HepG2 (cell line): ENCODE measurements around the gene DOCK4. TPM values are rescaled to one million over a fixed set of nuclear protein-coding genes. Genes with fewer than 3 reads are reported as not detected.

Experiments used
- ATAD3A ChIP-seq: sonication (generic); formaldehyde crosslinking; IDR thresholded peaks from 2 replicates; pipeline ENCODE4 v1.4.0; 2020; ENCODE audit warnings: missing genetic modification reagents
- CBX2 ChIP-seq, 2 experiments: fragments of 200-600 bp in 1 of 2; sonication (generic); formaldehyde crosslinking in 1 of 2; IDR thresholded peaks; 2 replicates each; pipeline versions ENCODE4 v1.7.0 to v1.8.1; 2018 to 2022; ENCODE audit warnings: low read depth in 2 of 2, low read length in 1 of 2, mild to moderate bottlenecking in 1 of 2, missing genetic modification reagents in 1 of 2
- FOXP1 ChIP-seq, 2 experiments: fragments of 450-650 bp in 1 of 2; IDR thresholded peaks; 2 replicates each; pipeline ENCODE4 v1.6.1; 2017 to 2018; ENCODE audit warnings: antibody characterized with exemption in 1 of 2
- GPN1 ChIP-seq: sonication (generic); formaldehyde crosslinking; IDR thresholded peaks from 2 replicates; pipeline ENCODE4 v1.5.1; 2020; ENCODE audit warnings: missing genetic modification reagents, borderline replicate concordance
- HOXA7 ChIP-seq: sonication (generic); formaldehyde crosslinking; IDR thresholded peaks from 2 replicates; pipeline ENCODE4 v1.8.1; 2022; ENCODE audit warnings: mild to moderate bottlenecking, missing genetic modification reagents, moderate library complexity
- JUNB ChIP-seq: sonication (generic); formaldehyde crosslinking; IDR thresholded peaks from 2 replicates; pipeline ENCODE4 v1.8.0; 2022; ENCODE audit warnings: missing genetic modification reagents, mild to moderate bottlenecking, borderline replicate concordance
- MATR3 ChIP-seq: sonication (generic); formaldehyde crosslinking; IDR thresholded peaks from 2 replicates; pipeline ENCODE4 v1.4.0; 2020; ENCODE audit warnings: missing genetic modification reagents
- MIXL1 ChIP-seq: IDR thresholded peaks from 2 replicates; pipeline ENCODE4 v1.6.1; 2016
- MTERF4 ChIP-seq: sonication (generic); formaldehyde crosslinking; IDR thresholded peaks from 2 replicates; pipeline ENCODE4 v1.8.0; 2023; ENCODE audit warnings: mild to moderate bottlenecking, missing genetic modification reagents
- REL ChIP-seq: sonication (generic); formaldehyde crosslinking; conservative IDR thresholded peaks from 2 replicates; pipeline ENCODE4 v1.8.0; 2022; ENCODE audit warnings: mild to moderate bottlenecking, missing genetic modification reagents, moderate library complexity
- RELA ChIP-seq: sonication (generic); formaldehyde crosslinking; IDR thresholded peaks from 2 replicates; pipeline ENCODE4 v1.4.0; 2020; ENCODE audit warnings: missing genetic modification reagents
- SIN3A ChIP-seq: IDR thresholded peaks from 2 replicates; pipeline ENCODE4 v1.6.1; 2011; ENCODE audit warnings: low read depth, mild to moderate bottlenecking, control low read depth, low read length, borderline replicate concordance
- SOX13 ChIP-seq, 3 experiments: fragments of 450-650 bp in 1 of 3; sonication (generic) in 1 of 3; formaldehyde crosslinking in 1 of 3; IDR thresholded peaks in 2 of 3; conservative IDR thresholded peaks in 1 of 3; 2 replicates each; pipeline versions ENCODE4 v1.5.0 to v1.6.1; 2016 to 2020; ENCODE audit warnings: antibody characterized with exemption in 1 of 3, mild to moderate bottlenecking in 1 of 3, missing compliant biosample characterization in 1 of 3, missing genetic modification reagents in 1 of 3, moderate library complexity in 1 of 3
- SRY ChIP-seq: sonication (generic); formaldehyde crosslinking; IDR thresholded peaks from 2 replicates; pipeline ENCODE4 v1.8.0; 2022; ENCODE audit warnings: mild to moderate bottlenecking, missing genetic modification reagents
- SYNCRIP ChIP-seq: fragments of 200-400 bp; formaldehyde crosslinking; IDR thresholded peaks from 2 replicates; pipeline ENCODE4 v1.6.1; 2018; ENCODE audit warnings: mild to moderate bottlenecking, low read depth, low read length; ENCODE audit not compliant: insufficient read depth
- TEAD3 ChIP-seq: optimal IDR thresholded peaks from 2 replicates; pipeline ENCODE3; 2016; ENCODE audit warnings: borderline replicate concordance
- ZBTB1 ChIP-seq: sonication (generic); formaldehyde crosslinking; IDR thresholded peaks from 2 replicates; pipeline ENCODE4 v1.4.0; 2020; ENCODE audit warnings: missing genetic modification reagents, borderline replicate concordance
- ZBTB4 ChIP-seq: sonication (generic); formaldehyde crosslinking; IDR thresholded peaks from 2 replicates; pipeline ENCODE4 v1.4.0; 2020; ENCODE audit warnings: missing genetic modification reagents, mild to moderate bottlenecking, borderline replicate concordance
- ZEB1 ChIP-seq: IDR thresholded peaks from 2 replicates; pipeline ENCODE4 v1.6.1; 2012; ENCODE audit warnings: mild to moderate bottlenecking, low read depth, inconsistent platforms; ENCODE audit not compliant: insufficient replicate concordance
- ZMYM4 ChIP-seq: sonication (generic); formaldehyde crosslinking; IDR thresholded peaks from 2 replicates; pipeline ENCODE4 v1.8.1; 2023; ENCODE audit warnings: mild to moderate bottlenecking, missing genetic modification reagents
- ZNF10 ChIP-seq: sonication (generic); formaldehyde crosslinking; IDR thresholded peaks from 2 replicates; pipeline ENCODE4 v1.4.0; 2020; ENCODE audit warnings: mild to moderate bottlenecking, low read depth, missing genetic modification reagents, borderline replicate concordance
- ZNF138 ChIP-seq: sonication (generic); formaldehyde crosslinking; IDR thresholded peaks from 2 replicates; pipeline ENCODE4 v1.5.0; 2020; ENCODE audit warnings: mild to moderate bottlenecking, low read depth, missing genetic modification reagents
- ZNF234 ChIP-seq: sonication (generic); formaldehyde crosslinking; conservative IDR thresholded peaks from 2 replicates; pipeline ENCODE4 v1.5.1; 2020; ENCODE audit warnings: mild to moderate bottlenecking, missing genetic modification reagents
- ZNF468 ChIP-seq: sonication (generic); formaldehyde crosslinking; IDR thresholded peaks from 2 replicates; pipeline ENCODE4 v1.8.0; 2022; ENCODE audit warnings: mild to moderate bottlenecking, moderate library complexity, missing genetic modification reagents
- polyA plus RNA-seq, 8 experiments: library from polyadenylated mRNA; depleted of rRNA in 3 of 8; stranded (reverse) in 7 of 8; unstranded in 1 of 8; fragments of >200 nt; fragmentation: Illumina TruSeq in 4 of 8; extraction: Trizol in 4 of 8; gene quantifications; 2 replicates each; pipeline versions ENCODE4 v1.2.1 to v1.2.3, GENCODE V29; 2011 to 2016; ENCODE audit warnings: low read depth in 4 of 8, missing spikeins in 1 of 8, mixed read lengths in 1 of 8; ENCODE audit not compliant: insufficient read depth in 1 of 8
- total RNA-seq, 5 experiments: library from RNA; depleted of rRNA; stranded (reverse); fragments of >200 nt; fragmentation: Illumina TruSeq; extraction: Trizol; gene quantifications; 2 replicates each; pipeline ENCODE4 v1.2.3, GENCODE V29; 2016; ENCODE audit warnings: low read depth in 1 of 5
- TF ChIP-seq, protein P1 (sequence below): sonication (generic); formaldehyde crosslinking; IDR thresholded peaks from 2 replicates; pipeline ENCODE4 v1.4.0; 2020; ENCODE audit warnings: missing genetic modification reagents, borderline replicate concordance

The DOCK4 gene
- total and polyA plus RNA-seq, 2 of the 13 experiments (the other 11 are each of a cell fraction or from before 2014, with no cell fraction given) = 13.5 to 17.4 TPM

- TF ChIP-seq FOXP1 (IDR thresholded peaks at IDR 0.05) (peak; percentile 40; the same call in 1 of the 2 replicates), FOXP1 (CRISPR knock-in tag; IDR thresholded peaks at IDR 0.05) (peak; percentile 64; the same call in 1 of the 2 replicates), ZNF10 (CRISPR knock-in tag) (no peak), ZNF138 (CRISPR knock-in tag) (no peak), SRY (CRISPR knock-in tag) (no peak), ZEB1 (no peak), SIN3A (no peak), REL (CRISPR knock-in tag) (no peak), ZMYM4 (CRISPR knock-in tag) (peak; percentile 65; the same call in 1 of the 2 replicates), HOXA7 (no peak), ZNF234 (CRISPR knock-in tag) (no peak), MIXL1 (peak; percentile 92), MTERF4 (CRISPR knock-in tag) (no peak), ATAD3A (CRISPR knock-in tag) (no peak), SYNCRIP (no peak), CBX2 (IDR thresholded peaks at IDR 0.05; ENCODE audit: low read depth, low read length) (no peak), CBX2 (CRISPR knock-in tag; IDR thresholded peaks at IDR 0.05; ENCODE audit: low read depth) (no peak), SOX13 (IDR thresholded peaks at IDR 0.05) (peak; percentile 65; the same call in 1 of the 2 replicates), SOX13 (CRISPR knock-in tag; conservative IDR thresholded peaks at IDR 0.05 in 1 of 2, IDR thresholded peaks at IDR 0.05 in 1 of 2) (peak in 1 of 2 experiments; percentile 97; a peak in 2 of 4 replicates), ZNF468 (CRISPR knock-in tag) (no peak), TEAD3 (CRISPR knock-in tag) (peak; percentile 49), MATR3 (CRISPR knock-in tag) (no peak), GPN1 (CRISPR knock-in tag) (no peak), ZBTB4 (CRISPR knock-in tag) (no peak), ZBTB1 (no peak), RELA (no peak), JUNB (no peak)
- TF ChIP-seq, protein P1, sequence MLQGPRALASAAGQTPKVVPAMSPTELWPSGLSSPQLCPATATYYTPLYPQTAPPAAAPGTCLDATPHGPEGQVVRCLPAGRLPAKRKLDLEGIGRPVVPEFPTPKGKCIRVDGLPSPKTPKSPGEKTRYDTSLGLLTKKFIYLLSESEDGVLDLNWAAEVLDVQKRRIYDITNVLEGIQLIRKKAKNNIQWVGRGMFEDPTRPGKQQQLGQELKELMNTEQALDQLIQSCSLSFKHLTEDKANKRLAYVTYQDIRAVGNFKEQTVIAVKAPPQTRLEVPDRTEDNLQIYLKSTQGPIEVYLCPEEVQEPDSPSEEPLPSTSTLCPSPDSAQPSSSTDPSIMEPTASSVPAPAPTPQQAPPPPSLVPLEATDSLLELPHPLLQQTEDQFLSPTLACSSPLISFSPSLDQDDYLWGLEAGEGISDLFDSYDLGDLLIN (CRISPR knock-in tag) = no peak
These were observed 12.2 kb downstream of the DOCK4 start (continued) for GRCh38 chr7:112193915-112194502.
